ENCODE measurements around the gene PCBP3.

PCBP3 gene

DNA sequence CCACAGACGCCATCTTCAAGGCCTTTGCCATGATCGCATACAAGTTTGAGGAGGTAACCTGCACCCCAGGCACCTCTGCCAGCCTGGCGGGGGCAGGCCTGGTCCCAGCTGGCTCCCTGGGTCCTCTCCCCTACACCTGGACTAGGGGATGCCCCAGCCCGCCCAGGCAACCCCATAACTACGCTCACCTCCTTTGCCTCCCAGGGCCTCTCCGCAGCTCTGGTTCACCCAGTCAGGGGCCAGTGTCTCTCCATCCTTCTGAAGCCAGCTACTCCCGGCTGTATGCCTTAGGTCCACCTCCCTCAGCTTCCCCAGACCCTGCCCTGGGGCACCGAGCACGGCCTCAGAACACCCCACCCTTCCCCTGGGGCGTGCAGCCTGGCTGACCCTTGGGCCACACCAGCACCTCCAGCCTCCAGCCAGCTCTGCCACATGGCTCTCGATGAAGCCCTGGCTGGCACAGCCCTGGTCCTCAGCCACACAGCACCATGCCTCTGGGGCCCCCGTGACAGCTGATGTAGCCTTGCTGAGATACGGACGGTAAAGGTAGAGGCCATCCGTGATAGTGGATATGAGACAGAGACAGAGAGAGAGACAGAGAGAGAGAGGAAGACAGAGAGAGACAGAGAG, 257.7 kb downstream of the PCBP3 start:
- in situ Hi-C loops (cut with MboI; ENCODE audit: low pct_unique_long_range_greater_than_20kb, low sequenced_read_pairs): no loop called here
- DNase-seq: no peak

- in situ Hi-C loops (cut with MboI; ENCODE audit: low pct_unique_long_range_greater_than_20kb, low sequenced_read_pairs): no loop called here
Observed at GRCh38 chr21:45902292-45902995, 258.9 kb downstream of the PCBP3 start.

DNA sequence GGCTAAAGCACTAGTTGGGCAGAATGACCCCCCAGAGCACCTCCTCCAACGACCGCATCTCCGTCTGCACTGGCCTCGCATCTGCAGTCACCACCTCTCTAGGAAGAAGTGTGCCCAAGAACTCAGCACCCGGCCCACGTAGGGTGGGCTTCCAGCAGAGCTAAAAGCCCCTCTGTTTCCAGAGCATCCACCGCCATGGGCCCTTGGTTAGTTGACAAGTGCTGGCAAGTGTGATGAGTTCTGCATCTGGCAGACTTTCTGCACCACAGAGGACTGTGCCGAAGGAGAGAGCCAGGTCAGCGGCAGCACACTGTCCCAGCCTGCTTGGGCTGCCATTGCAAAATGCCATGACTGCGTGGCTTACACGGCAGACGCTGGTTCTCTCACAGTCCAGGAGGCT, 261.7 kb downstream of the PCBP3 start:
- in situ Hi-C loops (cut with MboI; ENCODE audit: low pct_unique_long_range_greater_than_20kb, low sequenced_read_pairs): no loop called here
- no peak for DNase-seq

More at GRCh38 chr21:45902292-45902995, 258.9 kb downstream of the PCBP3 start:
- DNase-seq: no peak

DNA sequence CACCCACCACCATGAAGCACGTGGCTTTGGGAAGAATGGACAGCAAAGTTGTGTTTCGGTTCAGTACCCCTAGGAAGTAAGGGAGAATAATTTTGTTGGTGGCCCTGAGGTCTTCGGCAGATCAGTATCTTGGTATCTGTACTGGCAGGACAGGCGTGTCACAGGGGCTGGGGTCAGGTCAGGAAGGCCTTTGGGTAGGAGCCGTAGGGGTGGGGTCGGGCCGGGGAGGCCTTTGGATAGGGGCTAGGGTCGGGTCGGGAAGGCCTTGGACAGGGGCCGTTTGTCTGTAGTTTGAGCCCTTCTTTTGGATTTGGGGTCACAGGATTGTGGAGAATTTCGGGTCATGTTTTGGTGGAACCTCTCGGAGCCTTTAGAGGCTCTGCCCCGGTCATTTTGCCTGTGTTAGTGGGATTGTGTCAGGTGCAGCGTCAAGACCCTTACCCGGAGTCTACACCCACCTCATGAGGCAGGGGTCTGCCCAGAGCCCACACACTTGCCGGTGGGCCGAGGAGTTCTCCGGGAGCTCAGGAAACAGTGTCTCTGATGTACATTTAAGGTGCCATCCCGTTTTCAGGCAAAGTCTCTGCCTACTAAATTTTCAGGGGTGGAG, 262.8 kb downstream of the PCBP3 start:
- in situ Hi-C loops (cut with MboI; ENCODE audit: low pct_unique_long_range_greater_than_20kb, low sequenced_read_pairs): no loop called here
- no peak for DNase-seq

DNA sequence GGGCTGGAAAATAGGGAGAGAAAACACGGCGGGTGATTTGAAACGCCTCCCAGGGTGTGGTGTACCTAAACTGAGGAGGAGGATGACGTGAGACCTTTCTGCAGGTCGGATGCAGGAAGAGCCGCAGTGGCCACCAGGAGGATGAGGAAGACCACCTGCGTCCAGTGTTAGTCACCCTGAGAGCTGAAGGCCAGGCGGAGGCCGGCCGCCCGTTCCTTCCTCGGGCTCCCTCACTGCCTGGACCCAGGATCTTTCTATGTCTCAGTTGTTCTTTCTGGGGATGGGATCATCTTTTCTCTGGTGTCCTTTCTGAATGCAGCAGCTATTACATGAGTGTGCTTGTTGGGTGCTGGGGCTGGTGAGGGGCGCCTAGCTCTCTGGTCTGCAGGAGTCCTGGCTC, 263.3 kb downstream of the PCBP3 start:
- no peak for DNase-seq
- in situ Hi-C loops (cut with MboI; ENCODE audit: low pct_unique_long_range_greater_than_20kb, low sequenced_read_pairs): no loop called here

DNA sequence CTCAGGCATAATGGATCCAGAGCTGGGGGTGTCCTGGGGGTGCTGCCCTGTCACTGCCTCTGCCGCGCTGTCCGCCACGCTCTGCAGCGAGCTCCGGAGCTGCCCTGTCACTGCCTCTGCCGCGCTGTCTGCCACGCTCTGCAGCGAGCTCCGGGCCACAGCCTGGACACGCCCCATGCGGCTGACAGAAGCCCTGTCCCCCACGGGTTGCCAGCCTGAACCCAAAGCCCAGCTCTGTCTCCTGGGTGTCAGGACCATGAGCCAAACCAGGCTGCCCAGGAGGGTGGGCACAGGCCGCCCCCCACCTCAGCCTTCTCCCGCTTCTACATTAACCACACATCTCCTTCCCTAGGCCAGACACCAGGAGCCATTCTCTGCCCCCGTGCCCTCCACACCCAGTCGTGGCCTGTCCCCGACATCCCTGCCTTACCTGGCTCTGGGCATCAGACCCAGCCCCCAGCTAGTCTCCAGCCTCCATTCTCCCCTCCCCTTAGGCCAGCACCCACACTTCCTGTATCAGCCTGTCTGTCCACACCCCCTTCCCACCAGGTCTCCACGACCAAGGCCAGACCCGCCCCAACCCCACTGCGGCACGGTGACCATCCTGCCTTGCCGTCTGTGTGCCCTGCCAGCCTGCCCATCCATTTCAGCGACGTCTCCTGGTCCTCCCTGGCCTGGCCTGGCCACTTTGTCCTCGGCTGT, 265.2 kb downstream of the PCBP3 start:
- in situ Hi-C loops (cut with MboI; ENCODE audit: low pct_unique_long_range_greater_than_20kb, low sequenced_read_pairs): no loop called here
- DNase-seq: no peak

DNA sequence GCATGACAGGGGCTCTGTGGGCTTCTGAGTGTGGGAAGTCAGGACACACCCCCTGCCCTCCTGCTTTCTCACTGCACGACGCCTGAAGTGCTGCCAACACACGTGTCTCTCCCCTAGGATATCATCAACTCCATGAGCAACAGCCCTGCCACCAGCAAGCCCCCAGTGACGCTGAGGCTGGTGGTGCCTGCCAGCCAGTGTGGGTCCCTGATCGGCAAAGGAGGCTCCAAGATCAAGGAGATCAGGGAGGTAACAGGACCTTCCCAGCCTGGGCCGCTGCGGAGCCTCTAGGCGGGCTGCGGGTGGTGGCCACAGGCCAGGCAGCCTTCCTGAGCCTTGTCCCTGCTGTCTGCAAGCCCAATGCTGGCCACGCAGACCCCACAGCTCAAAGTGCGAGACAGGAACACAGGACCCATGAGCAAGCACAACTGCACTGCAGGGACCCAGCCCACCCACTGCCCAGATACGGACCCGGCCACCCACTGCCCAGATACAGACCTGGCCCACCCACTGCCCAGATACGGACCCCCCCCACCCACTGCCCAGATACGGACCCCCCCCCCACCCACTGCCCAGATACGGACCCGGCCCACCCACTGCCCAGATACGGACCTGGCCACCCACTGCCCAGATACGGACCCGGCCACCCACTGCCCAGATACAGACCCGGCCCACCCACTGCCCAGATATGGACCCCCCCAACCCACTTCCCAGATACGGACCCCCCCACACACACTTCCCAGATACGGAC, 265.9 kb downstream of the PCBP3 start:
- DNase-seq: no peak
- in situ Hi-C loops (cut with MboI; ENCODE audit: low pct_unique_long_range_greater_than_20kb, low sequenced_read_pairs): no loop called here

- in situ Hi-C loops (cut with MboI; ENCODE audit: low pct_unique_long_range_greater_than_20kb, low sequenced_read_pairs): no loop called here
- DNase-seq: no peak
Observed at GRCh38 chr21:45910155-45910547, 266.6 kb downstream of the PCBP3 start.

GRCh38 chr21:45910548-45911221, 267.2 kb downstream of the PCBP3 start:
- no peak for DNase-seq
- in situ Hi-C loops (cut with MboI; ENCODE audit: low pct_unique_long_range_greater_than_20kb, low sequenced_read_pairs): no loop called here

- in situ Hi-C loops (cut with MboI; ENCODE audit: low pct_unique_long_range_greater_than_20kb, low sequenced_read_pairs): no loop called here
- DNase-seq: no peak
Observed at GRCh38 chr21:45911806-45912325, 268.3 kb downstream of the PCBP3 start.

GRCh38 chr21:45912611-45913417, 269.3 kb downstream of the PCBP3 start:
- in situ Hi-C loops (cut with MboI; ENCODE audit: low pct_unique_long_range_greater_than_20kb, low sequenced_read_pairs): no loop called here

DNA sequence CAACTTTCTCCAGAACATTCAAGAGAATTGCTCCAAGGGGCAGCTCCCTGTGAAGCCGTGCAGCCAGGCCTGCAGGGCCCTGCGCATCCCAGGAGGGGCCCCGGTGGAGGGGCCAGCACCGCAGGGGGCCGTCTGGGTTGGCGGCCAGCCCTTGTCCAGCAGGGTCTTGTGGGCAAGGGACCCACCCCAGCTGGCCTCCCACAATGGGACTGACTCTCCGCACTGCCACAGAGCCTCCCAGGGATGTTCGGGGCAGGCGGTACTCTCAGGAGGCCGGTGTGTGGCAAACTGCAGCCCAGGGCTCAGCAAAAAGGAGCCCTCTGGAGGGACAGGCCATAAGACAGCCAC, 269.9 kb downstream of the PCBP3 start:
- in situ Hi-C loops (cut with MboI; ENCODE audit: low pct_unique_long_range_greater_than_20kb, low sequenced_read_pairs): no loop called here

More at GRCh38 chr21:45912611-45913417, 269.3 kb downstream of the PCBP3 start:
- no peak for DNase-seq

GRCh38 chr21:45913886-45914285, 270.4 kb downstream of the PCBP3 start:
- in situ Hi-C loops (cut with MboI; ENCODE audit: low pct_unique_long_range_greater_than_20kb, low sequenced_read_pairs): no loop called here
- DNase-seq: no peak

More for the DNA sequence above, 269.9 kb downstream of the PCBP3 start:
- DNase-seq: no peak

- no peak for DNase-seq
- in situ Hi-C loops (cut with MboI; ENCODE audit: low pct_unique_long_range_greater_than_20kb, low sequenced_read_pairs): no loop called here
Observed at GRCh38 chr21:45914321-45914845, 270.9 kb downstream of the PCBP3 start.

GRCh38 chr21:45916011-45916840, 272.7 kb downstream of the PCBP3 start:
- DNase-seq: no peak
- in situ Hi-C loops (cut with MboI; ENCODE audit: low pct_unique_long_range_greater_than_20kb, low sequenced_read_pairs): no loop called here

DNA sequence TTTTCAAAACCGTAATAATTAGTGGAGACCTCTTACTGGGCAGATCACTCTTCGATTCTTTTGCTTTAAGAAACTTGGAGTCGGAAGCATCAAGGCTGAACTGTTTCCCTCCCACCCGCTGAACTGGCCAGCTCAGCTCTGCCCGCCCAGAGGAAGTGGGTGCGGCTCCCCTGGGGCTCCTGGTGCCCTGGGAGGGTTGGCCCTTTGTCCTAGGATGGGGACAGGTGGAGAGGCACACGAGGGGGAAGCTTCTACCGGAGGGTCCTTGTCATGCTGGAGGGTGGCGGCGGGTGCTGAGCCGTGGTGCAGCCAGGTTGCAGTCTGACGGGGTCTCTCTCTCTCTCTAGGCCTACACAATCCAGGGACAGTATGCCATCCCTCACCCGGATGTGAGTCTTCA, 273.7 kb downstream of the PCBP3 start:
- DNase-seq: no peak
- in situ Hi-C loops (cut with MboI; ENCODE audit: low pct_unique_long_range_greater_than_20kb, low sequenced_read_pairs): no loop called here

DNA sequence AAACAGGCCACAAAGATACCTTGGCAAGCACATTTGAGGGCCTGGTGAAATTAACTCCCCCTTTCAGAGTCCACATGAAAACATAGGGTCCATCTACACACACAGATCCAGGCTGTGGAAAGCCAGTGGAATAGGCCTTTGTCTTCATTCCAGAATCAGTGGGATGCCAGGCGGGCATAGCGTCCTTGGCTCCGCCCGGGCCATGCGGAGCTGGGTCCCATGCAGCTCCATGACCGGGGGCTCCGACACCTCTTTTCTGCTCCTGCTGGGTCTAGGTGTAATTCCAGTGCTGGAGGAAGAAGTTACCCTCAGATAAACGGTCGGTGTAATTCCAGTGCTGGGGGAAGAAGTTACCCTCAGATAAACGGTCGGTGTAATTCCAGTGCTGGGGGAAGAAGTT, 274.5 kb downstream of the PCBP3 start:
- DNase-seq: no peak
- in situ Hi-C loops (cut with MboI; ENCODE audit: low pct_unique_long_range_greater_than_20kb, low sequenced_read_pairs): no loop called here

All from KBM-7 (cell line).